Stimulated activated CD4-positive, alpha-beta T cell treated with anti-CD3 and anti-CD28 coated beads, Interleukin-1b, Interleukin-23, amount 100 ng/mL, for 1 hour (primary cell): ENCODE results near the gene PKMYT1.

Source experiments
- DNase-seq, 2 donors: peaks; one replicate each; pipeline ENCODE4 v3.0.0-alpha.2; 2020; ENCODE audit warnings: low read depth in 2 of 2

The PKMYT1 gene

DNA sequence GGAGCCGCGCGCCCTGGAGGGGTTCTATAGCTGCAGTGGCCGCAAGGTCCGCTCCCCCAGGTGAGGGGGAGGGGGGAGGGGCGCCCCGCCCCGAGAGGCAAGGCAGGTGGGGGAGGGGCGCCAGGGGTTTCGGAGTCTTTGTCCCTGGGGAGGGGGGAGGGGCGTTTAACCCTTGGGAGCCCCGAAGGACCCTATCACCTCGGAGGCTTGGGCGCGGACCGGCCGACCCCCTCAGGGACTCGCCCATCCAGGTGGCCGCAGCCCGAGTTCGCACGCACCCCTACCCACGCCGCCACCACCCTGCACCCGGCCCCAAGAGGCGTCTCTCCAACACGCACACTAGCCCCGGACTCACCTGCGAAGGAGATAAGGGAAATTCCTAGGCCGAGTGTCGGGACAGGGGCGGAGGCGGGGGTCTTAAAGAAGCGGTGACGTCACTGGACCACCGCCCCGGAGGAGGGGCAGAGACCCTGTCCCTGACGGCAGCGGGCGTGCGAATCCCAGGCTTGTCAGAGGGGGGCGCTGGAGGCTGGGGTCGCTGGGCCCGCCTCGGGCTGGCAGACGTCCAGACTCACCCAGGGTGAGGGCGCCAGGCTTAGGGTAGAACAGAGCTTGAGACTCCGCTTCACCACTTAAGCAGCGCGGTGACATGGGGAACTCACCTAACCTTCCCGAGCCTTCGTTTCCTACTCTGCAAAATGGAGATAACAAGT, 37.7 kb upstream of the PKMYT1 start, which contains the start of gene CLDN6:
Gene CLDN6 (minus strand): TSS at position 390 of the 713 bp plus-strand sequence. CDS start 2,162 bp downstream, outside the sequence.
- no peak for DNase-seq

DNA sequence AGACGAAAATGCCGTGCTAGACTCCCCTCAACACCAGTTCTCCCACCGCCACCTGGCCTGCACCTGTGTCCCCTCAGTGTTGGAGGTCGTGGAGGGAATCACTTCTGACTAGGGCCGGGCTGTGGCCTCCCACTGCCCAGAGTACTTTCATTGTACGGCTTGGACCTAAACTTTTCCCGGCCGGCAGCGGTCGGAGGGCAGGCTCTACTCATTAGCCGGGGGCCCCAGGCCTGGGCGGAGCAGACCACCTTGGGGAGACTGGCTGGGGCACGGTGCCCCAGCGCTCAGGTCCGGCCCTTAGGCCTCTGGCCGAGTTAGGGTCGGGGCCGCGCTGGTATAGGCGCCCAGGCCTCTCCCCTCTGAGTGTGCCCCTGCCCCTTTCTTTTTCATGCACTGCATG, 37.1 kb upstream of the PKMYT1 start:
- DNase-seq, result no peak

DNA sequence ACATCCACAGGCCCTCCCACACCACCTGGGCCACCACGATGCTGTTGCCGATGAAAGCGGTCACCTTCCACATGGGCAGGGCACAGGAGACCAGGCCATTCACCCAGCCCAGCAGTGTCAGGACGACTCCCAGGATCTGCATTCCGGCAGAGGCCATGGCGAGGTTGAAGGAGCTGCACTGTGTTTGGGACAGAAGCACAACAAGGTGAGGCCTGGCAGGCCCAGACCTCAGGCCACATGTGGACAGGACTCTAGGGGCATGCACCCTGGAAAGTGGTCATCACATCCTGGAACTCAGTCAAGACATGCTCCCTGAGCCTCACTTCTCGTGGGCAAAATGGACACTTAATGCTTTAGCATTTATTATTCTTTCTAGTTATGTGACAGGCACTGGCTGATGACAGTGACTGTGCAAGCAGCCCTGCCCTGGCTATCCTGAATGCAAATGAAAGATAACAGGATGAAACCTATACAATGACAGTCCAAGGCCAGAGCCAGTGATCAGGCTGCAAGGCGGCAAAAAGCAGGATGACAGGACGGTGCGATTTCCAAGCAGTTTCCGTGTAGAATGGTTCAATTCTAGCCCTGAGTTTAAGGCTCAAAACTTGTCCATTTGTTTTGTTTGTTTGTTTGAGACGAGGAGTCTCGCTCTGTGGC, 35.7 kb upstream of the PKMYT1 start:
- no peak for DNase-seq

DNA sequence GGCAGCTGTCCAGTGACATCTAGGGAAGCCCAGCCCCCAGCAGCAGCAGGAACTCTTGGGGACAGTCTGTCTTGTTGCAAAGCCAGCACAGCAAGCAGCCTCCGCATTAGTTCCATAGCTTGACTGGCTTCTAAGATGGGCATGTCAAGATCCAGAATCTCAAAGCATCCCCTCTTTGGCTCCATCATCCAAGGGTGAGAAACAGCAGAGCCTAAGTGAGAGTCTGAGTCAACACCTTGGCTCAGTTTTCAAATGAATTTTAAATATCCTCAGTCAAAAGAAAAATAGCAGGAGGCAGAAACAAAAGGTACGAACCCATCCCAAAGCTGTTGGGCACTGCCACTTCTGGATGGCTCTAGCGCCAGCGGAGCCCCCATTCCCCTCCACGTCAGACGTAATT, 34.7 kb upstream of the PKMYT1 start:
- DNase-seq, result no peak

DNA sequence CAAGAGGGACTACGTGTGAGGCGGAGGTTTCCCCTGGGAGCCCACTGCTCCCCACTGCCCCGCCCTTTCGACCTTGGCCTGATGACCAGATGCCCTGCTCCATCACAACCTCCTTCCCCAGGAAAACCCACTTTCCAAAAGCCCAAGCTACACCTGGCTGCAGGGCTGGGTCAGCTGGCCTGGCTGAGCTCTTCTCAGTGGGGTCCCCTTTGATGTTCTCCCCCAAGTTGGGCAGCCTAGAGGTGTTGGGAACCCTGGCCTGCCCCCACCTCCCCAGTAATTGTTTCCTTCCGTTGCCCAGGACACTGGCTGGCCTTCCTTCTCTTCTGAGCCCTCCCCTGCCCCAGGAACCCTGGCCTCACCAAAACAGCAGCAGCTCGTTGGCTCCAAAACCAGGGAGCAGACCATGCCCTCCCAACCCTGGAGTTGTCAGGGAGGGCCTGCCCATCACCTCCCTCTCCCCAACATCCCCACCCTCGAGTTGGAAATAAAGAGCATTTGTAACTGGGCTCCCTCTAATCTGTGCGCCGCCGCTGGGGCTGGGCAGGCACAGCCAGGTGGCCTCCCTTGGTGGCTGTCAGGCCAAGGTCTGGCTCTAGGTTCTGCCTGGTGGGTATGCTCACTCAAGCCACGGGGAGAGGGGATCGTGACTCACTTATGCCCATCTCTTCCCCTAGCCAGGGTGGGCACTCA, 33.9 kb upstream of the PKMYT1 start:
- no peak for DNase-seq

DNA sequence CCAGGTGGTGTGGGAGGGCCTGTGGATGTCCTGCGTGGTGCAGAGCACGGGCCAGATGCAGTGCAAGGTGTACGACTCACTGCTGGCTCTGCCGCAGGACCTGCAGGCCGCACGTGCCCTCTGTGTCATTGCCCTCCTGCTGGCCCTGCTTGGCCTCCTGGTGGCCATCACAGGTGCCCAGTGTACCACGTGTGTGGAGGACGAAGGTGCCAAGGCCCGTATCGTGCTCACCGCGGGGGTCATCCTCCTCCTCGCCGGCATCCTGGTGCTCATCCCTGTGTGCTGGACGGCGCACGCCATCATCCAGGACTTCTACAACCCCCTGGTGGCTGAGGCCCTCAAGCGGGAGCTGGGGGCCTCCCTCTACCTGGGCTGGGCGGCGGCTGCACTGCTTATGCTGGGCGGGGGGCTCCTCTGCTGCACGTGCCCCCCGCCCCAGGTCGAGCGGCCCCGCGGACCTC, 33.3 kb upstream of the PKMYT1 start:
- no peak for DNase-seq

DNA sequence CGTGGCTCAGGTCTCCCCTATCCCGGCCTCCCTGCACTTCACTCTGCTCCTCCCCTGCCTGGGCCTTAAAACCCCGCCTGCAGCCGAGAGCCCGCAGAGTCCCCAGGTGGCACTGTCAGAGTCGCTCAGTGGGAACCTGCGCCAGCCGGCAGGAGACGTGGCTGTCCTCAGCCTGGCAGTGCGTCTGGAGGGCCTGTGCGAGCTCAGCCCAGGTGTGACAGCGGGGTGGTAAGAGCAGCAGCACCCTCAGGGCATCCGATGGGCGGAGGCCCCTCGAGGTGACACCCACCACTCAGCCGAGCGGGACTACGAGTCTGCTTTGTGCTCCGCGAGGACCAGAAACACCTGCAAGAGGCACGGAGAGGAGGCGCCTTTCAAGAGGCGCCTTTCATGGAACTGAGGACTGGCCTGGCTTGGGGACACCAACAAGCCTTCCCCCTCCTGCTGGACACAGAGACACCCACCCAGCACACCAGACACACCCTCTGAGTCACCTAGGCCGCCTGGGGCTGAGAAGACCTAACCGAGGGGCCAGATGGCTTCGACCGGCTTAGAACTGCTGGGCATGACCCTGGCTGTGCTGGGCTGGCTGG, 32.7 kb upstream of the PKMYT1 start, which contains the start of gene CLDN9:
Gene CLDN9 (plus strand): TSS at position 96 of the 593 bp plus-strand sequence. CDS start 440 bp downstream, at position 536.
- no peak for DNase-seq

DNA sequence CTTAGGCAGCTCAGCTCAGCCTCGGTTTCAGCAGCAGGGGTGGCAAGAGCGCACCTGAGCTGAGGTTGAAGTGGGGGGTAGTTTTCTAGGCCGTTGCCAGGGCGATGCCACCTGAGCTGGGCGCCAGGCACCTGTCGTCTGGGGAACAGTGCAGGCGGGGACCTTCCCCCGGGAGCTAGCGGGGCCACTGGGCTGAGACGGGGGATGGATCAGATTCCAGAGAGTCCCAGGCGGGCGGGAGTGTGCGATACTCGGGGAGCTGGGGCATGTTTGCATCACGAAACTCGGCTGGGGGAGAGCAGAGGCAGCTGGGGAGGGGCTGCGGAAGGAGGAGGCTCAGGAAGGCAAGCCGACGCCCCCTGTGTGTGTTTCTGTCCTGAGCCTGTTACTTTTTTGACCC, 32.0 kb upstream of the PKMYT1 start:
- no peak for DNase-seq

DNA sequence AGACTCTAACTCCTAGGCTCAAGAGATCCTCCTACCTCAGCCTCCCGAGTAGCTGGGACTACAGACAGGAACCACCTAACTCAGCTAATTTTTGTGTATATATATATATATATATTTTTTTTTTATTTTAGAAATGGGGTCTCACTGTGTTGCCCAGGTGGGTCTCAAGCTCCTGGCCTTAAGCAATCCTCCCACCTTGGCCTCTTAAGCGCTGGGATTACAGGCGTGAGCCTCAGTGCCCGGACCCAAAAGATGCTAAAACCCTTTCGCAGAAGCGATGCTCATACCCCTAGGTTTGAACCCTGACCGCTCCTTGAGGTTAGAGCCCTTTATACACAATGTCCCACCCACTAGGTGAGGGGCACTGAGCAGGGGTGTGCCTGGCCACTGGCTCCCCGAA, 30.3 kb upstream of the PKMYT1 start:
- no peak for DNase-seq

DNA sequence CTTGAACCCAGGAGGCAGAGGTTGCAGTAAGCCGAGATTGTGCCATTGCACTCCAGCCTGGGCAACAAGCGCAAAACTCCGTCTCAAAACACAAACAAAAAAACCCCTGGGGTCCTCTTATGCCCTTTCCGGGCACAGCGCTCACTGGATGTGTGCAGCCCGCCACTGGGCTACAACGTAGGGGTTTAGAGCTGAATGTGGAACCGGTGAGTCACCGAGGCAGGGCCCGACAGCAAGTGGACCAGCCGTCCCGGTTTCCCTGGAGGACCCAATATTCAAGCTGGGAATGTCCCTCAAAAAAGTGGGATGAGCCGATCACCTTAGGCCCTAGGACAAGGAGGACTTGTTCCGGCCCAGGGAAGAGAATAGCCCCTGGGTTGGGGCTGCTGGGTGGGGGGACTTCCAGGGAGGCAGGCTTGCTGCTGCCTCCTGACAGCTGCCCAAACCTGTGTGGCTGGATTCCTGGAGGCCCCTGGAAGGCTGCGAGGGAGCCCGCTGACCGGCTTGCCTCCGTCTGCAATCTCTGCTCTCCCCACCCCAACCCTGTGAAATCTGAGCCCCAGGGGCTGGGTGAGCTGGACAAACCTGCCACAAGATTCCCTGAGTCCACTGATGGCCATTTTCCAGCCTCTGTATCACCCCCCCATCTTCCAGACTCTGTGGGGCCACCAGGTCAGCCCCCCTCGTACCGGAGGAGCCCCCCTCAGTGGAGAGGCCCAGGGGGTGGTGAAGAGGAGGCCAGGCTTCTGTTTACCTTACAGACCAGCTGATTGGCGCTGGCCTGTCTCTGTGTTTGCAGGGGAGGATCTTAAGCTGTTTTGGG, 29.5 kb upstream of the PKMYT1 start:
- DNase-seq, result no peak

DNA sequence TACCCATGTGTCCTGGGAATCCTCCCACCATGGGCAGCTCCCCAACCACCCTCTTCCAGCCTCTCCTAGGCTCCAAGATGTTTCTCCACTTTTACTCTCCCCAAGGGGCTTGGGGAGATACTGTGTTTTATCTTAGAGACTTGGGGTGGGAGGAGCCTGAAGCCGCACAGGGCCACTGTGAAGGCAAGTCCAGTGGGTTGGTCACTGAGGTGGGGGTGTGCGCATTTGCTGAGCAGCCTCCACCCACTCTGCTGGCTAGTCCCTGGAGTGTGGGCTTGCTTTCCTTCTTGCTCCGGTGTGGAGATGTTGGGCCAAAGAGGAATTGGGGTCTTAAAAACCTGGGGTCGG, 28.4 kb upstream of the PKMYT1 start:
- DNase-seq, result no peak

DNA sequence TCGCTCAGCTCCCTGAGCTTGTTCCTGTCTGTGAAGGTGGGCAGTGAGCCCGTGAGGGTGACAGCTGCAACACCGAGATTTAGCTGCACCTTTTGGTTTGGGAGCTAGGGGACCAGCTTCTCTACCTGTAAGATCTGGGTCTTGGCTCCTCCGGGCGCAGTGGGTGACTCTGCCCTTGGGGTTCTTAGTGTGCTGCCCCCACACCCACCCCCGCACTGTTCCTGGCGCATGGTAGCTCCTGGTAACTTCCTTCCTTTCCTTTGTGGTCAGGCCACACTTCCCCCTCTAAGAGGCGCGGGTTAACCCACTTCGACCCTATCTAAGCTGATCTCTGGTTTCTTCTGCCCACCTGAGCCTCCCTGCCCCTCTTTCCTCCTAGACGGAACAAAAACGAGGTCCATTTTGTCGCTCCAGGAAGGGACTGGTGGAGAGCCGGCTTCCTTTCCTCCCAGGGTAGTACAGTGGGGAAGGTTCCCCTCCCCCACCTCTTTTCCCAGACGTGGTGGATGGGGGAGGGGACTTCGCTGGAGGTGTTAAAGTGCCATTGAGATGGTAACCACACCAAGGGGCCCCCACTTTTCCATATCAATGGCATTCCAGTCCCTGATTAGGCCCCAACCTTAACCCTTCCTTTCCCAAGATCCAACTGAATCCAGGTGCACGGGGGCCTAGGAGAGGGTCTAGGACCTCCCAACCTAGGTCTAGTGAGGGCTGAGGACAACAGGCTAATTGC, 27.9 kb upstream of the PKMYT1 start:
- no peak for DNase-seq

DNA sequence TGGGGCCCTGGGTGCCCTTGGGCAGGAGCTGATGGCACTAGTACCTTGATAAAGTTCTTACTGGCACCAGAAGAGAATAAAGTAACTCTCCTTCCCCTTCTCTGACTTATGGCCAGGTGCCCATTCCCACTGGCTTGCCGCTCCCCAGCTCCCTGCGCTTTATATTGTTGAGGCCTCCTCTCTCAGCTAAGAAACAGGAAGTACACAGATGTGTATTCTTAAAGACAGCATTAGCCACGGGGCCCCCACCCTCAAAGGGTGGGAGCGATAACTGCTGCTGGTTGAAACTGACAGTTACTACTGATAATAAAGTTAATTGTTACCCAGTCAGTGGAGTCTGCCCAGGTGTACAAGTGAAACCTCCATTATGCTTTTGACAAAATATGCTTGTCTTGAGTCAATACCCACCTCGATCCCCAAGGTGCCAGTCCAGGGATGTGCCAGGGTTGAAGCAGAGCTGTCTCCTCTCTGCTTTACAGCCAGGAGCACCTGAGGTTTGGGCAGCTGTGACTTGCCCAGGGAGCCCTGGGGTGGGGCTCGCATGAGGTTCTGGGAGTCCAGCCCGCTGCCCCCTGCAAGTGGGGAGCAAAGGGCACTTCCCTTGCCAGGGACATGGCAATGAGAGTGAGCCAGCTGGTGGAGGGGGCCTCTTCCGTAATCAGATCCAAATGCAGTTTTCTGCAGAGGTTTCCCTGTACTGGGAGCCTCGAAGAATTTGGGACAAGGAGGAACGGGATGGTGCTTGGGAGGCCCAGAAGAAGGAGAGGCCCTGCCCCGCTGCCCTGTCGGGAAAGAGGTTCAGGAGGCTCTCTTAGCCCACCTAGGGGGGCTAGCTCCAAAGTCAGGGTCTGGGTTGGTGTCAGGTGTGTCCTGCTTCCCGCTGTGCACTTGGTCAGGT, 27.1 kb upstream of the PKMYT1 start:
- DNase-seq, result no peak

DNA sequence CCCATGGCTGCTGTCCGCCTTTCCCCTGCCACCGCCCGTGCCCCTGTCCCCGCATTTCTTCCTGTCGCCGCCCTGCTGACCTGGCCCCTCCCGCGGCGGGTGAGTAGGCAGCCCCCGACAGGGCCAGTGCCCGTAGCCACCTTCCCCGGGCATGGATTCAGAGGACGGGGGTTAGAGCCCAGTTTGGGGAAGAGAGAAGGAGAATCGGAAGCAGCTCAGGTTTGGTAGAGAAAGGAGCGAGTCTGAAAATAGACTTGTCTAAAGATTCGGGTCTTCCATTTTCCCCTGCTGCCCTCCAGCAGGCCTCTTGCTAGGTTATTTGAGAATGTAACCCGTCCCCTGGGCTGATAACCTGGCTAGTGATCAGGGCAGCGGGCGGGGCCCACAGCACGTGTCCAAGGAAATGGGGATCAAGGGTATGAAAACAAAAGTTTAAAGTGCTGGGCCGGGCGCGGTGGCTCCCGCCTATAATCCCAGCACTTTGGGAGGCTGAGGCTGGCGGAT, 24.6 kb upstream of the PKMYT1 start:
- no peak for DNase-seq

DNA sequence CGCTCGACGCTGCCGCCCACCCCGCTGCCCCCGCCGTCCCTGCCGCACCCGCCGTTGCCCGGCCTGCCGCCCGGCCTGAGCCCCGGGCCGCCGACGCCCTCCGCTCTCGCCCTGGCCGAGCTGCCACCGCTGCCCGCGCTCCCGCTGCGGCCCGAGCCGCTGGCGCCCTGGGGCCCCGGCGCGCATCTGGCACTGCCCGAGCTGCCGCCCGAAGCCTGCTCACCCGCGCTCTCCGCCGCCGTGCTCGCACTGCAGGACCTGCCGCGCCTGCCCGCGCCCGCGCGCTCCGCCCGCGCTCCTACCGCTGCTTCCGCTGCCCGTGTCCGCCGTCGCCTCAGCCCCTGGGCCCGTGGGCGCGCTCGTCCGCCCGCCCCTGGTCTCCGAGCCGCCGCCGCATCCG, 24.1 kb upstream of the PKMYT1 start:
- no peak for DNase-seq

DNA sequence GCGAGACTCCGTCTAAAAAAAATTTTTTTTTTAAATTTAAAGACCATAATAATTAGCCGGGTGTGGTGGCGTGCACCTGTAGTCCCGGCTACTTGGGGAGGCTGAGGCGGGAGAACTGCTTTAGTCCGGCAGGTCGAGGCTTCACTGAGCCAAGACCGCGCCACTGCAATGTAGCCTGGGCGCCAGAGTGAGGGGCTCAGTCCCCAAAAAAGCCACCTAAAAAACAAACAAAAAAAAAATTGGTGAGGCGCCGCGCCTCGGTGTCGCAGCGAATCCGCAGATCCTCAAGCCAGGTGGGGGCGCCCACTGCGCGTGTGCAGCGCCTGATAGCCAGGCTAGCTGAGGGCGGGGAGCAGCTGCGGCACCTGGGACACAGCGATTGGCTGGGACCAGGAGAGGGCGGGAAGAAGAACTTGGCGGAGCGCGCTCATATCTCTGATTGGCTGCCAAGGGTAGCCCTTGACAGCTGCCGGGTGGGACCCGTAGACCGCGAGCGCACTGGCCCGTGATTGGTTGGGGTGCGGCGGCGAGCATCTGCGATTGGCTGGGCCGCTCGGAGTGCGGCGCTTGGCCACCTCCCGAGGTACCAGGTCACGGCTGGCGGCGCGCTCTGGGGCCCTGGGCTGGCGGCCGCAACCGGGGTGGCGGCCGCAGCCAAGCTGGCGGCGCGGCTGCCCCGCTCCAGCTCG, 23.5 kb upstream of the PKMYT1 start:
- DNase-seq, result peak; percentile 85 to 93

DNA sequence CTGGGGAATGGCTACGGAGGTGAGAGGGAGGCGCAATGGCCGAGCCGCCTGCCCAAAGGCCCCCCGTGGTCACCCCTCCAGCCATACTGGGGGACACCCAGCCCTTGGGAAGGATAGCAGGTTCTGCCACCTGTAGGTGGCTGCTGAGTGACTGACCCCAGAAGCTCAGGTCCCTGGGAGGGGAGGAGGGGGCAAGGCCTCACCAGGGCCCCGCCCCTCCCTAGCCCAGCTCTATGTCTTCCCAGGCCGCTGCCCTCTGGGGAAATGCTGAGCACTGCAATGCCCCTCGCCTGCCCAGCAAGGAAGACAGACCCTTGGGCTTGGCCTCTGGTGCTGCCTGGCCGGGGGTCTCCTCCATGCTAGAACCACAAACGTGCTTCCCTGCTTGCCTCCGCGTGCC, 21.1 kb upstream of the PKMYT1 start:
- no peak for DNase-seq

DNA sequence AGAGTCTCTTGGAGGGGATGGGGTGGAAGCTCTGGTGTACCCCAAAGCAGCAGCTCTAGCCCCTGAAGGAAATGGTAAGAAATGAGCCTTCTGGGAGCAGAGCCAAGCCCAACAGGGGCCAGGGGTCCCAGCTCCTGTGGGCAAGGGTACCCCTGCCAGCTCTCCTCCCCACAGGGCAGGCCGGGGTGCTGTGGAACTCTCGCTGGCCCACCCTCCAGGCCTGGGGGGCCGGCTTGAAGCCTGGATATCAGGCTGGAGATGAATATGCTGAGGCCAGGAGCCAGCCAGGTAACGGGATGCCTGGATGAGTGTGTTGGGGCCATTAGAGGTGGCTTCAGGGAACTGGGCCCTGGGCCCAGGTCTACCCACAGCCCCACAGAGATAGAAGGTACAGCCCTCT, 20.3 kb upstream of the PKMYT1 start:
- DNase-seq, result no peak

DNA sequence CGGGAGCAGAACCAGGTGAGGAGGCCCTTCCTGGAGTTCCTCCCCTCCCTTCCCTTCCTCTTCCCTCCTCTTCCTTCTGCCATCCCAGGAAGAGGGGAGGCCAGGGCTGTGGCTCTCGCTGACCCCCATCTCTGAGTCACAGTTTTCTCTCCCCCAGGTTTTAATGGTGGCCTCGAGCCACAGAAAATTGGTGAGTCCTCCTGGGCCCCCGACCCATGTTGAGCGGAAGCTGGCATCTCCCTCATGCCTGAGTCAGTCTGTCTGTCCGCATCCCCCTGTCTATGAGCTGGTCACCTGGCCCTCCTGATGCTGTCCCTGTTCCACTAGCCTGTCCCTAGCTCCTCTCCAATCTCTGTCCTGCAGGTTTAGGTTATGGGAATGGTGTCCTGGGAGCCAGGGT, 19.7 kb upstream of the PKMYT1 start:
- no peak for DNase-seq
